Lower leg skin (tissue), 3 donors: ENCODE data around the gene RAD1.

Experiments
- POLR2A ChIP-seq, 2 donors: fragments of 450-650 bp; IDR thresholded peaks; one replicate each; pipeline ENCODE4 v1.6.1; 2016 to 2017; ENCODE audit warnings: antibody characterized with exemption in 2 of 2, mild to moderate bottlenecking in 1 of 2, moderate library complexity in 1 of 2
- TF ChIP-seq, protein P1 (sequence below), 3 donors: fragments of 450-650 bp; IDR thresholded peaks; one replicate each; pipeline ENCODE4 v1.5.1; 2016; ENCODE audit warnings: antibody characterized with exemption in 3 of 3, mild to moderate bottlenecking in 3 of 3, moderate library complexity in 2 of 3

- TF ChIP-seq, protein P1, sequence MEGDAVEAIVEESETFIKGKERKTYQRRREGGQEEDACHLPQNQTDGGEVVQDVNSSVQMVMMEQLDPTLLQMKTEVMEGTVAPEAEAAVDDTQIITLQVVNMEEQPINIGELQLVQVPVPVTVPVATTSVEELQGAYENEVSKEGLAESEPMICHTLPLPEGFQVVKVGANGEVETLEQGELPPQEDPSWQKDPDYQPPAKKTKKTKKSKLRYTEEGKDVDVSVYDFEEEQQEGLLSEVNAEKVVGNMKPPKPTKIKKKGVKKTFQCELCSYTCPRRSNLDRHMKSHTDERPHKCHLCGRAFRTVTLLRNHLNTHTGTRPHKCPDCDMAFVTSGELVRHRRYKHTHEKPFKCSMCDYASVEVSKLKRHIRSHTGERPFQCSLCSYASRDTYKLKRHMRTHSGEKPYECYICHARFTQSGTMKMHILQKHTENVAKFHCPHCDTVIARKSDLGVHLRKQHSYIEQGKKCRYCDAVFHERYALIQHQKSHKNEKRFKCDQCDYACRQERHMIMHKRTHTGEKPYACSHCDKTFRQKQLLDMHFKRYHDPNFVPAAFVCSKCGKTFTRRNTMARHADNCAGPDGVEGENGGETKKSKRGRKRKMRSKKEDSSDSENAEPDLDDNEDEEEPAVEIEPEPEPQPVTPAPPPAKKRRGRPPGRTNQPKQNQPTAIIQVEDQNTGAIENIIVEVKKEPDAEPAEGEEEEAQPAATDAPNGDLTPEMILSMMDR (IDR thresholded peaks at IDR 0.05) = no peak
- TF ChIP-seq POLR2A (IDR thresholded peaks at IDR 0.05) = no peak
Observed at GRCh38 chr5:34913072-34913471, 2.2 kb downstream of the RAD1 start.
